ENCODE results near the gene GRM8. TPM values are rescaled to one million over a fixed set of nuclear protein-coding genes. Genes with fewer than 3 reads are reported as not detected.

The GRM8 gene
- total and polyA plus RNA-seq, 9 of the 15 experiments (the other 6 are each of a cell fraction or from before 2014, with no cell fraction given), result 0.13 TPM; not detected in 7

- no peak for TF ChIP-seq SETDB1 (IDR thresholded peaks at IDR 0.05; ENCODE audit: low read length)
These were observed 13.3 kb upstream of the GRM8 start (continued) for GRCh38 chr7:127266047-127266446.

GRCh38 chr7:127264219-127264618 lies 11.5 kb upstream of the GRM8 start:
- in situ Hi-C loops (cut with MboI), result no loop called here
- H3K4me2 ChIP-seq (ENCODE audit: insufficient read depth, low read length), result no peak overlapping the region
- no peak overlapping the region for H2AFZ ChIP-seq (ENCODE audit: low read depth, low read length)
- no TSS peak for BruUV-seq (replicated peaks)
- POLR2A ChIA-PET, result no interaction called here
- DNase-seq (ENCODE audit: extremely low read depth in 1 of 4, low spot score in 3 of 4) (no peak), ATAC-seq (no peak), FAIRE-seq (no peak)
- intact Hi-C loops (cut with micrococcal nuclease), result no loop called here
- CTCF ChIA-PET (ENCODE audit: low intra/inter-chr PET ratio), result no interaction called here
- no peaks in the 10 kb centered on the region for H3K9me3 ChIP-seq (replicated peaks; ENCODE audit: control insufficient read depth, insufficient read depth, low read depth, low read length)
- no peaks in the 10 kb centered on the region for H4K20me1 ChIP-seq (replicated peaks; ENCODE audit: control insufficient read depth, insufficient read depth, low read length)
- H3K79me2 ChIP-seq (ENCODE audit: control insufficient read depth, insufficient read depth, low read length), result no peaks in the 10 kb centered on the region
- no peaks in the 10 kb centered on the region for H3K36me3 ChIP-seq (ENCODE audit: control insufficient read depth, insufficient read depth, low read length)
- no peak overlapping the region for H3K9ac ChIP-seq (ENCODE audit: insufficient read depth in 1 of 2, low read depth in 2 of 2, low read length in 2 of 2)
- 0% methylated on average over 3 of the region's 3 CpGs for WGBS (ENCODE audit: insufficient coverage, low coverage, missing lambda C conversion rate)
- H3K4me1 ChIP-seq (replicated peaks in 1 of 2; ENCODE audit: control insufficient read depth in 2 of 2, insufficient read depth in 2 of 2, low read length in 2 of 2), result no peaks in the 10 kb centered on the region
- no peak overlapping the region for H3K4me3 ChIP-seq
- peaks cover 0 to 4% of the 10 kb centered on the region in 2 experiments; a peak in 2 of 5 replicates for H3K27me3 ChIP-seq (ENCODE audit: control insufficient read depth in 2 of 2, insufficient read depth in 2 of 2, low read length in 2 of 2)
- H3K27ac ChIP-seq (ENCODE audit: extremely low read depth, low read depth, low read length), result no peak overlapping the region
- H3K9me1 ChIP-seq (ENCODE audit: control insufficient read depth, insufficient read depth, low read length), result no peaks in the 10 kb centered on the region
- TF ChIP-seq ZNF764 (CRISPR knock-in tag; IDR thresholded peaks at IDR 0.05; ENCODE audit: low read depth) (no peak), ZNF551 (CRISPR knock-in tag; IDR thresholded peaks at IDR 0.05) (no peak), POU5F1 (IDR thresholded peaks at IDR 0.05; ENCODE audit: borderline replicate concordance, low read depth, low read length, partially characterized antibody) (no peak), HNRNPLL (IDR thresholded peaks at IDR 0.05; ENCODE audit: low read depth, low read length, poor library complexity, severe bottlenecking) (no peak), BRD9 (IDR thresholded peaks at IDR 0.05; ENCODE audit: low read depth, partially characterized antibody) (no peak), GTF3C2 (IDR thresholded peaks at IDR 0.05; ENCODE audit: borderline replicate concordance, extremely low read depth, insufficient read length) (no peak), GATAD2A (IDR thresholded peaks at IDR 0.05) (no peak), SREBF1 (IDR thresholded peaks at IDR 0.05; ENCODE audit: borderline replicate concordance, low read depth, low read length) (no peak), NFRKB (IDR thresholded peaks at IDR 0.05; ENCODE audit: low read depth) (no peak), ZBTB33 (CRISPR knock-in tag; IDR thresholded peaks at IDR 0.05) (no peak), HDGF (IDR thresholded peaks at IDR 0.05) (no peak), ZNF778 (CRISPR knock-in tag; IDR thresholded peaks at IDR 0.05) (no peak), ERF (CRISPR knock-in tag; IDR thresholded peaks at IDR 0.05) (no peak), POLR3A (IDR thresholded peaks at IDR 0.05; ENCODE audit: borderline replicate concordance, extremely low read depth, insufficient read depth, insufficient read length) (no peak)

Measured in K562 (cell line).